HG02840 (cell line): Measurements from ENCODE around the gene UGT1A4.

Source experiments
- ATAC-seq: cut with Tn5 transposase; IDR thresholded peaks from one replicate; pipeline ENCODE4 v1.9.1; 2021; ENCODE audit warnings: mild to moderate bottlenecking, moderate library complexity, moderate number of reproducible peaks; ENCODE audit not compliant: unreplicated experiment, low FRiP score

Gene UGT1A4

DNA sequence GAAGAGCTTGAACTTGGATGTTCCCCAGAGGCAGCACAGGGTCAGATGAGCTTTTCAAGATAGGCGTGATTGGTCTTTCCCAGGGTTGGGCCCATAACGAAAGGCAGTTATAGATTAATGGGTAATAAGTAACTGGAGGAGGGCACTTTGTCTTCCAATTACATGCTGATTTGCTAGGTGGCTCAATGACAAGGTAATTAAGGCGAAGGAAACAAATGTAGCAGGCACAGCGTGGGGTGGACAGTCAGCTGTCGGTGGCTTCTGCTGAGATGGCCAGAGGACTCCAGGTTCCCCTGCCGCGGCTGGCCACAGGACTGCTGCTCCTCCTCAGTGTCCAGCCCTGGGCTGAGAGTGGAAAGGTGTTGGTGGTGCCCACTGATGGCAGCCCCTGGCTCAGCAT lies at the start of gene UGT1A4:
Gene UGT1A4 (plus strand): TSS at position 185 of the 400 bp plus-strand sequence. CDS start 85 bp downstream, at position 270.
- ATAC-seq = no peak

- no peak for ATAC-seq
Observed at GRCh38 chr2:233671290-233672161, 47.0 kb upstream of the UGT1A4 start, which contains the start of gene UGT1A9. Gene UGT1A9, plus strand, starts transcription at chr2:233671898. Its CDS starts 37 bp downstream, at chr2:233671935.

DNA sequence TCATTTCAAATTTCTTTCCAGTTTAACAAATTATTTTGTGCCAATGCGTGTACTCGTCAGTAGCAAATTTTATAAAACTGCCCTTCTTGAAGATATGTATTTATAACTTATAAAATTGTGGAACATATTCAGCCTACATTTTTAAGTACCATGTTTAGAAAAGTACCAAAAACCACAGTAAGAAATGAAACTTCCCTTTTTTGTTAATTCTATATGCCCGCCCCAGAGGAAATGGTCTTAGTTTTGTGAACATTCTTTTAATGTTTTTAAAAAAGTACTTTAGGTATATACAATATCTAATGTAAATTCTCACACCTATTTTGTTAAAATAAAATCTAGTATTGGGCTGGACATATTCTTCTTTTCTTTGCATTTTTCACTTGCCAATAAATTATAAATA lies 45.6 kb upstream of the UGT1A4 start:
- no peak for ATAC-seq

DNA sequence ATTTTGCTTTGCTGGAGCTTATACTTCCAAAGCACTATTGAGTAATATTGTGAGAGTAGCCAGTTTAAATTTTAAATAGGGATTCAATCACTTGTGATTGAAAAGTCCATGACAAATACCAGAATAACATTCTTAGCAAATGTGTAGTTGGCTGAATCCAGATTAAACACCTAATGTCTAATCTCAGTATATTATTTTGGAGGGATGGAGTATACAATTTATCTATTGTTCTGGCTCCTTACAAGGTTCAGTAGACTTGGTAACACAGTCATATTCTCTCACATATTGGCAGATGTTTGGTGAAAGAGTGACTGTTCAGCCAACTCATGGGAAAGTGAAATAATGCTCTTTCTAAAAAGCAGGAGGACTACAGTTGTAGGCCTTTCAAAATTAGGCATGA lies 44.6 kb upstream of the UGT1A4 start:
- ATAC-seq = no peak

- no peak for ATAC-seq
Observed at GRCh38 chr2:233674314-233674713, 44.2 kb upstream of the UGT1A4 start.

GRCh38 chr2:233674995-233675394 lies 43.5 kb upstream of the UGT1A4 start:
- ATAC-seq = no peak

DNA sequence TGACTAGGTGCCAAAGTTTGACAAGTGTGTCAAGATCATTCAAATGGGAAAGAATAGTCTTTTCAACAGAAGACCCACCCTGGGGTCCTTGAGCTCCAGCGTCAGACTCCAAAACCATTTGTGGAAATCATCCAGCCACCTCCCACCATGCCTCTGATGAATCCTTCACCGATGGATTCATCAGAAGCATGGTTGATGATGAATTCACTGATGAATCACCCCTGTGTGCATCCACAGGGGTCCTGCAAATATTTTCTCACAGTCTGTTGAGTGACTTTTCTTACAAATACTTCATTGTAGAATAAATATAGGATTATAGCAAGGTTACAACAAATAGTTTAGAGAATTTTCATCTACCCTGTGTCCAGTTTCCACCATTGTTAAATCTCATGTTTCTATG lies 42.5 kb upstream of the UGT1A4 start:
- no peak for ATAC-seq

- no peak for ATAC-seq
Observed at GRCh38 chr2:233679196-233679595, 39.3 kb upstream of the UGT1A4 start.

DNA sequence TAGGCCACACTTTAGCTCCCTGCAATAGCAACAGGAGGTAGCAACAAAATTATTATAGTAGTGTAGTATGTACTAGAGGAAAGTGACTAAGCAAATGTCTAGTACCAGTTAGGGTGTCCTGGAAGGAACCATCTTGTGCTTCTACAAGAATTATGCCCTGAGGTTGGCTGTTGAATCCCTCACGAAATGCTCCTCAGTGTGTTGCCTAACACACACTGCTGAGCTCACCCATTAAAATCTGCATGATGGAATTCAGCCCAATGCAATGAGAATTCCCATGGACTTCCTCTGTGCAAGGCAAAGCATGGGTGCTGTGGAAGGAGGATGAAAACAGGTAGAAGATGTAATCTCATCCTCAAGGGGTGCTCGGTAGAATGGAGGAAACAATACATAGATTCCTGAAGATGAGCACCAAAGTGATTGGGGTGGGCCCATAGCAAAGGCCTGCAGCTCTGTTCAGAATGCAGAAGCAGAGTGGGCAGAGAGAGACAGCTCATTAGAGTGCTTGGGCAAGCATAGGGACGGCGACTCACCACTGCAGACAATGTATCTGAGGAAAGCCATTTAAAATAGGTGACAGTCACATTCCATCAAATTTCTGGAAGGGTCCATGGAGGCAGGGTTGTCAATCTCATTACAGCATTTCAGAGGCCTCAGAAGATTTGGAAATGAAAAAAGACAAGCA lies 38.0 kb upstream of the UGT1A4 start:
- ATAC-seq = no peak

GRCh38 chr2:233681521-233682099 lies 36.9 kb upstream of the UGT1A4 start, which contains the start of gene UGT1A7:
Gene UGT1A7, plus strand, starts transcription at chr2:233681901. Its CDS starts 37 bp downstream, at chr2:233681938.
- ATAC-seq = no peak

GRCh38 chr2:233684640-233685039 lies 33.9 kb upstream of the UGT1A4 start:
- no peak for ATAC-seq

DNA sequence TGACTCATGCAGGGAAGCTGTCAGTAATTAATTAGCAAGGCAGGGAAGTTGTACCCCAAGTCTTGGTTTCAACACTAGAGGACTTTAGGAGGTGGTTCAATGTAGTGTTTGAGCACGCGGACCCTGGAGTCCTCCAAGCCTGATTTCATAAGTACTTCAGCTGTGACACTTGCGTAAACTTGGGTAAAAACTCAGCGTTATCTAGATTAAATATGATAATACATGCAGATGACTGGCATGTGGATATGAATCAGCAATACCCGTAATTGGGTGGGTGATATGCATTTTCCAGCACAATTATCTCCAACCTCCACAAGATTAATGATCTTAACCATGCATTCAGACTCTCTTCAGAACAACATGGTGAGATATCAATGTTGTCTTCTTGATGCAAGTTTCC lies 31.6 kb upstream of the UGT1A4 start:
- no peak for ATAC-seq

DNA sequence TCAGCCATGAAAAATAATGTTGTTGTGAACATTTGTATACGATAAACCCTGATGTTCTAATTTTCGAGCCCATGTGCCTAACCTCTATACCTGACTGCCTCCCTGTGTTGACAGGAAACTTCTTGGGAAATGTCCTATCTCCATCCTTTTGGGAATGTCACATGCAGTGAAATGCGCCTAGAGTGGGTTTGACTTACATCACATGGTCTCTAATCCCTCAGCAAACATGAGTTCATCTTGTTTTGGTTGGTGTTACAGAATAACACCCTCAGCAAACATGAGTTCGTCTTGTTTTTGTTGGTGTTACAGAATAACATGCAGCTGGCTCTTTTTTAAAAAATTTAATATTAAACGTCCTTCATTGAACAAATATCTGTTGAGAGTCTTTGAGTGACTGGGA lies 30.2 kb upstream of the UGT1A4 start:
- ATAC-seq = no peak

DNA sequence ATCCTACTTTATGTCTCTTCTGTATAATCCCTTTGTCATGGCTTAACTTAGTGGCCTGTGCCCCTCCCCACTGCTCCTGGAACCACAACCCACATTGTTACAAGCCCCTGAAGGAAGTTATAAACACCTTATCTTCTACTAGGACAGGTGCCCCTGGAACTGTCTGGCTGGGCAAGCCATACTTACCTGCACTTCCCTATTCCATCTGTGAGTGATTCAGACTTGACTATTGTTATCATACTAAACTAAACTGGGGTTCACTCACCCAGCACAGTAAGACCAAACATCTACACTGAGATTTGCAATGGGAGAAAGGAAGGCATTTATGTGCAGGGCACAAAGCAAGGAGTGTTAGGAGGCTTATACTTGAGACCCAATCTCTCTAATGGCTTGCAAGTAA lies 29.5 kb upstream of the UGT1A4 start:
- no peak for ATAC-seq

DNA sequence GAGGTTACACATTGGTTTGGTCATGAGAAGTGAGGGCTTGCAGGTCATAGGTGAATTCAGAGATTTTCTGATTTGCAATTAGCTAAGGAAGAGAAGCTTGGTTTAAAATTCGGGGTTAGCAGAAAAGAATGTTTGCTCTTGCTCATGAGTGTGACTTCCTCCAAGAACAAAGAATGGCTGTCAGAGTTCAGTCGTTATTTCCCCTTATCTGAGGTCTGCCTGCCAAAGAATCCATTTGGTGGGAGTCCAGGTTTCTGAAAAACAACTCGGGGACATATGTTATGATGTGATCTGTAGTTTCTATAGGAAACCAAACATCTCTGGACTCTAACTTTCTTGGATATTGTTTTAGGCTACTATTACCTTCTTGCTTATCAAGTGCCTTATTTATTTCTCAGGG lies 29.0 kb upstream of the UGT1A4 start:
- no peak for ATAC-seq

GRCh38 chr2:233690444-233690843 lies 28.1 kb upstream of the UGT1A4 start:
- no peak for ATAC-seq

DNA sequence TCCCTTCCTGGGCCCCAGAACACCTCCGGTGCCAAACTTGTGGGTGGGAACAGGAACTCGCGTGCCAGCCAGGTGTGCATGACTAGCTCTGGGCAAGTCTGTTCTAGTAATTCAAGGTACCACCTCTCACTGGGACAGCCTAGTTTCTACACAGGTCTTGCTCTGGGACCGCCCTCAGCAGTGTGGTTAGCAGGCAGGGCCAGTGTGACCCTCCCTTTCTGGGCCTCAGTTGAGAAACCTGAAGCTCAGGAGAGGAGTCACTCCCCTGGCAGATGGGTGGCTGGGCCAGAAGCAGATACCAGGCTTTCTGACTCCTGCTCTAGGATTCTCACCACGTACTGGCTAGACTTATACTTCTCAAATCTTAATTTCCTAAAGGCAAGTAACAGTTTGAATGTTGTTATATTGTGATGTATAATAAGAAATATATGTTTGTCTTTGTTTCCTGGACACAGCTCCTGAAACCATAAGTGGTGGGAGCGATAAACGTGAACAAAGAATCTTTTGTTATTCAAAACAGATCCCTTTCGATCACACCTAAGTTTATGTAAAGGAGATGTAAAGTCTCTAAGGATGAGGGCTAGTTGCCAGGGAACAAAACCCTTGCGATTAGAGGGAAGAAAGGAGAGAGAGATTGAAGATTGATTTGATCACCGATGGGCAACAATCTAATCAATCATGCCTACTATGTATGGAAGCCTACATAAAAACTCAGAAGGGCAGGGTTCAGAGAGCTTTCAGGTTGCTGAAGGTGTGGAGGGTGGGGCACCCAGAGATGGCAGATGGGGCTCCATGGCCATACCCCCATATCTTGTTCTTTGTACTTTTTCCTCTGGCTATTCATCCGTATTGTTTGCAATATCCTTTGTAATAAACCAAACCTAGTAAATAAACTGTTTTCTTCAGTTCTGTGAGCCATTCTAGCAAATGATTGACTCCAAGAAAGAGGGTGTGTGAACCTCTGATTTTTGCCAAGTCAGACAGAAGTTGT lies 26.8 kb upstream of the UGT1A4 start:
- no peak for ATAC-seq

DNA sequence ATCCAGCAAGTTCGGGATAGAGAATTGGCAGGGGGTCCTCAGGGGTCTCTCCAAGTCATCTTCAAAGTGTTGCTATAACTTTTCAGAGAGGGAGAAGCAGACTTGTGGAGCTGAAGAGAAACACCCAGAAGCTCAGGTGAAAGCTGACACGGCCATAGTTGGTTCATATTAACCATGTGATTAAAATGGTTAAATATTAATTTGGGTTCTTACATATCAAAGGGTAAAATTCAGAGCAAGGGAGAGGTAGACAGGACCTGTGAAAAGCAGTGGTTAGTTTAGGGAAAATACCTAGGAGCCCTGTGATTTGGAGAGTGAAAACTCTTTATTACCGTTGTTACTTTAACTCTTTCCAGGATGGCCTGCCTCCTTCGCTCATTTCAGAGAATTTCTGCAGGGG lies 25.9 kb upstream of the UGT1A4 start, which contains the start of gene UGT1A6:
Gene UGT1A6 (plus strand): TSS at position 243 of the 400 bp plus-strand sequence. CDS start 115 bp downstream, at position 358.
- ATAC-seq = no peak

- no peak for ATAC-seq
Observed at GRCh38 chr2:233693963-233694362, 24.6 kb upstream of the UGT1A4 start.

DNA sequence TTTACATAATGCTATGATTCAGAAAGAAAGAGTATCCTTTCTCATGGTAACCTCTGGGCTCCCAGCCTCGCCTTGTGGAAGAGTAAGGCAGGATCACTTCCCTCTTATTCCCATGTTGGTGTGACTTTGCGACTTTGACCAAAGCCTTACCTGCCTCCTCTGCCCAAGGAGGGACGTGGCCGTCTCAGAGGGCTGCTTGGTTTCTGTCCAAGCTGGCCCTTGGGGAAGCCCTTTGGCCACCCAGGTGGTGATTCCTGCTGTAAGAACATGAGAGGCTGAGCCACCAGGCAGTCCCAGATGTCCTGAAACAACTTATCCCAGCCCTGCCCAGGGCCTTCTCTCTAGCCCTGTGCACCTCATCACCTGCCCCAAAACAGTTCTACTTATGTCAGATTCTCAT lies 19.8 kb upstream of the UGT1A4 start:
- no peak for ATAC-seq
